Right atrium auricular region (tissue), 2 donors: ENCODE data around the gene FOXS1. TPM values are rescaled to one million over a fixed set of nuclear protein-coding genes. Genes with fewer than 3 reads are reported as not detected.

ENCODE experiments used
- DNase-seq: peaks from one replicate; pipeline ENCODE4 v3.0.0-alpha.2; 2019; ENCODE audit warnings: low spot score
- H3K27ac ChIP-seq, 2 donors: fragments of 200-600 bp; sonication (generic); 1 replicate in 1 of 2; 2 replicates in 1 of 2; pipeline ENCODE4 v1.5.1; 2016 to 2019
- H3K27me3 ChIP-seq, 2 donors: fragments of 200-600 bp; sonication (generic); one replicate each; pipeline versions ENCODE4 v1.5.1 to v1.6.0; 2017 to 2019
- H3K36me3 ChIP-seq: fragments of 200-600 bp; sonication (generic); one replicate; pipeline ENCODE4 v1.5.1; 2016
- H3K4me1 ChIP-seq, 2 donors: fragments of 200-600 bp; sonication (generic); one replicate each; pipeline versions ENCODE4 v1.5.1 to v1.6.0; 2017 to 2019
- H3K4me3 ChIP-seq, 2 donors: fragments of 200-600 bp; sonication (generic); 1 replicate in 1 of 2; 2 replicates in 1 of 2; pipeline ENCODE4 v1.5.1; 2017 to 2019; ENCODE audit warnings: mild to moderate bottlenecking in 1 of 2, moderate library complexity in 1 of 2
- H3K9me3 ChIP-seq, 2 donors: fragments of 200-600 bp; sonication (generic); one replicate each; pipeline ENCODE4 v1.5.1; 2019
- total RNA-seq, 2 donors: library from RNA; depleted of rRNA; stranded (reverse); fragments of >200 nt; gene quantifications; one replicate each; pipeline ENCODE4 v1.1.0, GENCODE V29; 2016
- TF ChIP-seq, protein P1 (sequence below), 2 donors: fragments of 200-600 bp; sonication (generic); IDR thresholded peaks; one replicate each; pipeline ENCODE4 v1.5.1; 2019; ENCODE audit warnings: antibody characterized with exemption in 2 of 2

FOXS1 gene
- total RNA-seq, 2 donors from 2014 or later: 1.9 to 4.2 TPM

DNA sequence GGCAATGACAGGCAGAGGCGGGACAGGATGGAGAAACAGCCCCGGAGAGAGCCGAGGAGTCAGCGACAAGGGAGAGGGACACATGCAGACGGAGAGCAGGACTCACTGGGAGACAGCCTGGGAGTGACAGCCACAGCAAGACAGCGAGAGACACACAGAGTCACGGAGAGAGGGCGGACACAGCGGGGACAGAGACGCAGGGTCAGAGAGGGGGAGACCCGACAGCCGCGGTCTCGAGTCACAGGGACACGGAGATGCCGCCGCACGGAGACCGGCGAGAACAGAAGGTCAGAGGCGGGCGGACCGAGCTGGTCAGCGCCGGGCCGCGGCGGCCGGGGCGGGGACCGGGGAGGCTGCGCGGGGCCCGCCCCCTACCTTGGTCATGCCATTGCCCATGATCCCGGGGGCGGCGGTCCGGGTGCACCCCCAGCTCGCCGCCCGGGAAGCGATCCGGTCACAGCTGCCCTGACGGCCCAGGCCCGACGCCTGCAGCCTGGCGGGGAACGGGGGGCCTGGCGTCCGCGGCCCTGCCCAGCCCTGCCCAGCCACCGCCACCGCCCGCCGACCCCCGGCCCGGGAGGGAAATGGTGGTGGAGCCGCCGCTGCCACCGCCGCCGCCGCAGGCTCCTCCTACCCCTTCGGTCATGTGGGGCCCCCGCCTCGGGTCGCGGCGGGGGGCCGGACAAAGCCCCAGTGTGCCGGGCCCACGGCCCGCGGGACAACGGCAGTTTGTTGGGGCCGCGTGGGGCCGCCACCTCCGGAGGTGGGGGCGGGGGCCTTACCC is 24.7 kb upstream of the FOXS1 start, which contains the start of the genes DUSP15 and TTLL9:
Gene DUSP15, minus strand, starts transcription at position 586 of the 784 bp plus-strand sequence. Its CDS starts 190 bp downstream, at position 396.
Gene TTLL9, plus strand, starts transcription at position 693 of the 784 bp plus-strand sequence. CDS start 493 bp downstream, outside the sequence.
- Histone ChIP-seq H3K9me3 (no peaks in the 10 kb centered on the region), H3K36me3 (no peaks in the 10 kb centered on the region), H3K4me1 (peaks cover 0 to 13% of the 10 kb centered on the region in 2 donors), H3K4me3 (peak within 1 kb of the TSS; percentile 64 to 68), H3K27ac (peak within 1 kb of the TSS; percentile 44 to 70), H3K27me3 (no peaks in the 10 kb centered on the region)
- TF ChIP-seq, protein P1, sequence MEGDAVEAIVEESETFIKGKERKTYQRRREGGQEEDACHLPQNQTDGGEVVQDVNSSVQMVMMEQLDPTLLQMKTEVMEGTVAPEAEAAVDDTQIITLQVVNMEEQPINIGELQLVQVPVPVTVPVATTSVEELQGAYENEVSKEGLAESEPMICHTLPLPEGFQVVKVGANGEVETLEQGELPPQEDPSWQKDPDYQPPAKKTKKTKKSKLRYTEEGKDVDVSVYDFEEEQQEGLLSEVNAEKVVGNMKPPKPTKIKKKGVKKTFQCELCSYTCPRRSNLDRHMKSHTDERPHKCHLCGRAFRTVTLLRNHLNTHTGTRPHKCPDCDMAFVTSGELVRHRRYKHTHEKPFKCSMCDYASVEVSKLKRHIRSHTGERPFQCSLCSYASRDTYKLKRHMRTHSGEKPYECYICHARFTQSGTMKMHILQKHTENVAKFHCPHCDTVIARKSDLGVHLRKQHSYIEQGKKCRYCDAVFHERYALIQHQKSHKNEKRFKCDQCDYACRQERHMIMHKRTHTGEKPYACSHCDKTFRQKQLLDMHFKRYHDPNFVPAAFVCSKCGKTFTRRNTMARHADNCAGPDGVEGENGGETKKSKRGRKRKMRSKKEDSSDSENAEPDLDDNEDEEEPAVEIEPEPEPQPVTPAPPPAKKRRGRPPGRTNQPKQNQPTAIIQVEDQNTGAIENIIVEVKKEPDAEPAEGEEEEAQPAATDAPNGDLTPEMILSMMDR (IDR thresholded peaks at IDR 0.05): no peak
- DNase-seq: no peak

DNA sequence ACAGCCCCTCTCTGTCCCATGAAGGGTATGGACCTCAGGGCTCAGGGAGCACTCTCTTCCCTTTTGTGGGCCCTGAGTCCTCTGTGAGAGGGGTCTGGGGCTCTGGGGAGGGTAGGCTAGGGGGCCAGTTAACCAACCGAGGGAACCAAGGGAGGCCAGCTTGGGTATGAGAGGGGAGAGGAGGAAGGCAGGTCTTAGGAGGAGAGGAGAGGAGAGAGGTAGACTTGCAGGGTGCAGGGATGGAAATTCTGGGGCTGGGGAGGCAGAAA is 24.2 kb upstream of the FOXS1 start:
- H3K27me3 ChIP-seq: no peaks in the 10 kb centered on the region
- H3K9me3 ChIP-seq: no peaks in the 10 kb centered on the region
- H3K4me1 ChIP-seq: peaks cover 0 to 13% of the 10 kb centered on the region in 2 donors
- TF ChIP-seq, protein P1 (IDR thresholded peaks at IDR 0.05): no peak
- peak overlapping the region; percentile 64 to 68 for H3K4me3 ChIP-seq
- H3K36me3 ChIP-seq: no peaks in the 10 kb centered on the region
- no peak for DNase-seq
- peak overlapping the region; percentile 44 to 70 for H3K27ac ChIP-seq

DNA sequence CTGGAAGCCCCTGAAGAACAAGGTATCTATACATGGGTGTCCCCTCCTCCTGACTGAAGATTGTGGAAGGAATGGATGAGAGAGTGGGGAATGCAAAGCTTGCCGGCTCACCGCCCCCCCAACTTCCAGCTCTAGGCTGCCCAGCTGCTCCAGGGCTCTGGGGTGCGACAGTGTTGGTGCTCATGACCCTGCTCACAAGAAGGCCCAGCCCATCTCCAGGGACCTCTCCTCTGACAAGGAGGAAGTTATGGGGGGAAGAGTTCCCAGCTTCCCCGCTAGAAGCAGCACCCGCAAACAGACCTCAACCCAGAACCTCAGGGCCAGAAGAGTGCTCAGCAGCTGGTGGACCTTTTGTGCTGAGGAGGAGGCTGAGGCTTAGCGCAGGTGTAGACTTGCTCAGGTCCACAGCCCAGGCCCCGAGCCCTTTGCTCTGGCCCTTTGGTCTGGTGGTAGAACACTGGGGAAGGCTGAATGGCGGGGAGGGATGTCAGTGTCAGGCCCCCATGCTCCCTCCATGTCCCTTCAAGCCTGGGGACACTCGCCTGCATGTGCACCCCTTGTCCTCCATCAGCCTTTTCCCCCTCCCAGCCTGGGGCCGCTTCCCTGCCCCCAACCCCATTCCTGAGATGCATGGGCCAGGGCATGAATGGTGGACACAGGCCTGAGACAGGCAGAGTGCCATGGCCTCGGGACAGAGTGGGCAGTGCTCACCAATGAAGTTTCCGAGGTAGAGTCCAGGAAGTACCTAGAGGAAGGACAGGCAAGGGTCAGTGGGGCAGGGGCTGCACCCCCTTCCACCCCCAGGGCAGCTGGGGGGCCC is 23.7 kb upstream of the FOXS1 start:
- no peak overlapping the region for H3K27ac ChIP-seq
- no peaks in the 10 kb centered on the region for H3K9me3 ChIP-seq
- no peak for DNase-seq
- H3K4me3 ChIP-seq: peak overlapping the region; percentile 64 to 68
- H3K36me3 ChIP-seq: no peaks in the 10 kb centered on the region
- TF ChIP-seq, protein P1 (IDR thresholded peaks at IDR 0.05): no peak
- no peaks in the 10 kb centered on the region for H3K27me3 ChIP-seq
- peaks cover 0 to 13% of the 10 kb centered on the region in 2 donors for H3K4me1 ChIP-seq

DNA sequence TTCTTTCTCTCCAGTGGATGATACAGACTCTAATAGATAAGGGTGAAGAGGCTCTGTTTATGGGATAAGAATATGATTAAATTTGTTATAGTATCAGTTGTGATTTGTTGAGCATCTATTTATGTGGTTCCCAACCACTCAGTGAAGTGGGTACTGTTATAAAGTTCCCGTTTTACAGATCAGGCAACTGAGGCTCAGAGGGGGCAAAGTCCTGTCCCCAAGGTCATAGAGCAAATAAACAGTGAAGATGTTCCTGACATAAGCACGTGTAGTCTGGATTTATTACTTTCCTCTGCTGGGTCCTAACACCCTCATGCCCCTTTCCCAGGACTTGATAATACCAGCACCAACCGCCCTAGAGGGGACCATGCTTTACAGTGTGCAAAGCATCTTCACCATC is 20.8 kb upstream of the FOXS1 start:
- peaks cover 0 to 20% of the 10 kb centered on the region in 2 donors for H3K4me1 ChIP-seq
- TF ChIP-seq, protein P1 (IDR thresholded peaks at IDR 0.05): no peak
- H3K36me3 ChIP-seq: no peaks in the 10 kb centered on the region
- H3K4me3 ChIP-seq: no peak overlapping the region
- DNase-seq: no peak
- H3K27me3 ChIP-seq: no peaks in the 10 kb centered on the region
- no peaks in the 10 kb centered on the region for H3K9me3 ChIP-seq
- no peak overlapping the region for H3K27ac ChIP-seq

DNA sequence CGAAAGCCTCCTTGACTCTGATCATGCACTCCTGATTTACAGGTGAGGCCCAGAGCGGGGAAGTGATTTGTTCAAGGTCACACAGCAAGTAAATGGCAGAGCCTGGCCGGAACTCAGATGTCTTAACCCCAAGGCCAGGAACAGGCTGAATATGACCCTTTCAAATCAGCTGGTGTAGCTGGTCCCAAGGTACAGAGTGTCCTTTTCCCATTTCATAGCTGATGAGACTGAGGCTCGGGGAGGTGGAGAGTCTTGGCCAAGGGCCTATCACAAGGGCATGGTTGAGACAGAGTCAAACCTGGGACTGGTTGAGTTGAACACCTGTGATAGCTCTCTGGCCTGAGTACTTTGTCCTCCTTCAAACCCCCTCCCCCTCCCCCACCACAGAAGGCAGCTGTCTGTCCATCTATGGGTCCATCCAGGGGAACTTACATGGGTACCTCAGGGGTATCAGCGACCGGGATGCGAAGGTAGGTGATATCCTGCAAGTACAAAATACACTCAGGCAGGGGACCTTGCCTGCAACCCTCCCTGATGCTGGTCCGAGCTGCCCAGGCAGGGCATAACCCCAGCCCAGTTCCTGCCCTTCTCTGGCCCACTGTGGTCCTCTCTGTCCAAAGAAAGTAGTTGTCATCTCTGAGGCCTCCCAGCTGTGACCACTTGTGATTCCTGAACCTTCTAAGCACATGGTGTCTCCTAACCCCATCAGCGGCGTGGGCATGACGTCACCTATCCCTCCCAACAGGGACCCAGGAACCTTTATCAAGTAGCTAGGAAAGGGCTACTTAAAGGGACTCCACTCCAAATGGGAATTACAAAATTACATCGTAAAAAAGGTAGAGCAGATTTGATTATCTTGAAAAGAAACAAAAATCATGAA is 19.4 kb upstream of the FOXS1 start:
- no peak overlapping the region for H3K27ac ChIP-seq
- no peaks in the 10 kb centered on the region for H3K27me3 ChIP-seq
- TF ChIP-seq, protein P1 (IDR thresholded peaks at IDR 0.05): no peak
- H3K9me3 ChIP-seq: no peaks in the 10 kb centered on the region
- DNase-seq: no peak
- no peaks in the 10 kb centered on the region for H3K36me3 ChIP-seq
- H3K4me1 ChIP-seq: peaks cover 0 to 28% of the 10 kb centered on the region in 2 donors
- H3K4me3 ChIP-seq: no peak overlapping the region
